Activated T-cell treated with anti-CD3 and anti-CD28 coated beads for 1 hour (primary cell): ENCODE measurements around the gene TFDP1.

ENCODE experiments used
- DNase-seq: peaks from one replicate; pipeline ENCODE4 v3.0.0-alpha.2; 2020; ENCODE audit warnings: low read depth

Gene TFDP1

GRCh38 chr13:113584205-113584869, at the start of gene TFDP1:
Gene TFDP1 (plus strand): TSS chr13:113584753. CDS start chr13:113585838, 1,085 bp downstream.
- peak; percentile 33 for DNase-seq

GRCh38 chr13:113535381-113535781, 49.2 kb upstream of the TFDP1 start:
- no peak for DNase-seq

DNA sequence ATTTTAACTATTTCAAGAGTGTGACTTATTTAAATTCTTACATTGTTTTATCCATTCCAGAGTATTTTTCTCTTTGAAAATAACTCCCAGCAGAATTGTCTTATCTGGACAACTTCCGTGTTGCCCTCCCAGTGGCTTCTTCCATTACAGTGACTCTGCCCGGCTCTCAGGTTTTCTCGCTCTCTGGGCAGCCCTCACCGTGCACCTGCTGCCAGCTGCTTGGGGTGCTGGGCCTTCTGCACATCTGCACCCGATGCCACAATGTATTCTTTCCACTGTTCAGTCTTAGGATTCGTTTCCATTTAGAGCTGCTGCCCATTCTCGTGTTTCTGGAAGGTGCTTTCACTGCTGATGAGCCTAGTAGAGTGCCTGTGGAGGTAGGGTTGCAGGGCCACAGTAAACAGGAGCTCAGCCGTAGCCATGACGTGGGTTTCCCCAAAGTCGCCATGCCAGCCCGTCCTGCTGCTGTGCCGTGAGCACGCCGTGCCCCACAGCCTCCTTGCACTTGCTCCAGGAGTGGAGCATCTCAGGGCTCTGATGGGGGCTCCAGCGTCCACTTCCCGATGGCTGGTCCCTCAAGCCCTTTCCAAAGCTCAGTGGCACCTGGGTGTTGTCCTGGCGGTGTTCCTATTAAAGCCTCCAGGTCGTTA, 48.0 kb upstream of the TFDP1 start:
- no peak for DNase-seq

- DNase-seq = no peak
Measured at GRCh38 chr13:113537205-113537604, 47.3 kb upstream of the TFDP1 start.

- DNase-seq = no peak
Measured at GRCh38 chr13:113537909-113538688, 46.5 kb upstream of the TFDP1 start.

GRCh38 chr13:113538689-113539058, 45.9 kb upstream of the TFDP1 start:
- no peak for DNase-seq

- DNase-seq = no peak
Measured at GRCh38 chr13:113539176-113539575, 45.4 kb upstream of the TFDP1 start.

GRCh38 chr13:113539822-113540221, 44.7 kb upstream of the TFDP1 start:
- DNase-seq = no peak

GRCh38 chr13:113540523-113540922, 44.0 kb upstream of the TFDP1 start:
- no peak for DNase-seq

DNA sequence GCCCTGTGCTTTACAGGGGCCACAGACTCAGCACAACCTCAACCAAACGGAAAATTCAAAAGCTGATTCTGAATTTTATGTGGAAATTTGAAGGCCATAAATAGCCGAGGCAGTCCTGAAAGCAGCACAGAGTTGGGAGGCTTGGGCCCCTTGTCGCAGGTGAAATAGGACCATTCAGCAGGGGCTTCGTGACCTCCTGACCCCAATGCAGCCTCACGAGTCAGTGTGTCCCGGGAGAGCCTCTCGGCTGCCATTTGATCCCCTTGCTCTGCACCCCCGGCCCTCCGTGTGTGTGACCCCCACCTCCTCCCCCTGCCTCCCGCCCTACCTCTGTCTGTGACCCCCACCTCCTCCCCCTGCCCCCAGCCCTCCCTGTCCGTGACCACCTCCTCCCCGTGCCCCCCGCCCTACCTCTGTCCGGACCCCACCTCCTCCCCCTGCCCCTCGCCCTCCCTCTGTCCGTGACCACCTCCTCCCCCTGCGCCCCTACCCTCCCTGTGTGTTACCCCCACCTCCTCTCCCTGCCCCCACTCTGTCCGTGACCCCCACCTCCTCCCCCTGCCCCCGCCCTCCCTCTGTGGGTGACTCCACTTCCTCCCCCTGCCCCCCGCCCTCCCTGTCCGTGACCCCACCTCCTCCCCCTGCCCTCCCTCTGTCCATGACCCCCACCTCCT, 41.7 kb upstream of the TFDP1 start:
- no peak for DNase-seq

DNA sequence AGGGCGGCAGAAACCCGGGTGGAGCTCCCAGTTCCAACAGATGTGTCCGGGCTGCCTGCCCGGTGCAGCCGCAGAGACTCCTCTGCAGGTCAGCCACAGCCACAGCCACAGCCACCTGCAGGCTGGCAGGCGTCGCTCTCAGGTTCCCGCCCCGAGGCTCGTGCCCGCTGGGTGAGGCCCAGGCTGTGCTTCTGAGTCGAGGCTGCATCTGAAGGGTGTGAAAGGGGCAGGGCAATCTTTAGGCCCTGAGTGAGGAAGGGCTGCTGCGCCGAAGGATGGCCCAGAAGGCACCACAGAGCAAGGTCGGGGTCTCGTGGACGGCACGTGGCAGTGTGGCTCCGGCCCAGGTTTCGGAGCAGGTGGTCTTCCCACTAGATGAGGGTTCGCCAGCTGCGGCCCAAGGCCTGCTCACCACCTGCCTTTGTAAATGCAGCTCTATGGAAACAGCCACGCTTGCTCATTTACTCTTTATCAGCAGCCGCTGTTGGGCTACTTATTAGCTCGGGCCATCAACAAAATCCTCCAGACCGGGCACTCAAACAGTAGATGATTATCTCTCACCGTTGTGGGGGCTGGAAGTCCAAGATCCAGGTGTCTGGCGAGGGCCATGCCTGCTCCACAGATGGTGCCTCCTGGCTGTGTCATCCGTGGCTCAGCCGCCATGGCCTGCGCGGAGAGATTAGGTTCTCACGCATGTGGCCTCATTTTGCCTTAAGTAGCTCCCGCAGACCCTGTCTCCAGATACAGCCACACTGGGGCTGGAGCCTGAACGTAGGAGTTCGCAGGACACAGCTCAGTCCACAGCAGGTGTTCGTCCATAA, 40.3 kb upstream of the TFDP1 start:
- DNase-seq = no peak

- DNase-seq = no peak
Measured at GRCh38 chr13:113544896-113545295, 39.7 kb upstream of the TFDP1 start.

DNA sequence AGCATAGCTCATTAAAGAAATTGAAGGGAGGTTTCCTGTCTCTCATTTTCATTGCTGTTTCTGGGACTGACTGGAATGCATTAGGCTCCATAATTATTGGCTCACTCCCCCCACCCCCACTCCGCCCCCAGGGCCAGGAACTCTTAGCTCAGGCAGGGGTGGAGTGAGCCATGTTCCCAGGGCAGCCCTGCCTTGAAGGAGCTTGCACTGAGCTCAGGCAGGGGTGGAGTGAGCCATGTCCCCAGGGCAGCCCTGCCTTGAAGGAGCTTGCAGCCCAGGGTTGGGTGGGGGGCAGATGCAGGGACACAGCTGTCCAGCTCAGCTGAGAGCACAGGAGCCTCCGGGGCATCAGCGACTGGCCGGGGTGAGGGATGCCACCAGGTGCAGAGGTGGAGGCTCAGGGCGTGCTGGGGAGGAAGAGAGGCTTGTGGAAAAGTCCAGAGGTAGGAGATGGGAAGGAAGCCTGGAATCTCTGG, 39.1 kb upstream of the TFDP1 start:
- no peak for DNase-seq

DNA sequence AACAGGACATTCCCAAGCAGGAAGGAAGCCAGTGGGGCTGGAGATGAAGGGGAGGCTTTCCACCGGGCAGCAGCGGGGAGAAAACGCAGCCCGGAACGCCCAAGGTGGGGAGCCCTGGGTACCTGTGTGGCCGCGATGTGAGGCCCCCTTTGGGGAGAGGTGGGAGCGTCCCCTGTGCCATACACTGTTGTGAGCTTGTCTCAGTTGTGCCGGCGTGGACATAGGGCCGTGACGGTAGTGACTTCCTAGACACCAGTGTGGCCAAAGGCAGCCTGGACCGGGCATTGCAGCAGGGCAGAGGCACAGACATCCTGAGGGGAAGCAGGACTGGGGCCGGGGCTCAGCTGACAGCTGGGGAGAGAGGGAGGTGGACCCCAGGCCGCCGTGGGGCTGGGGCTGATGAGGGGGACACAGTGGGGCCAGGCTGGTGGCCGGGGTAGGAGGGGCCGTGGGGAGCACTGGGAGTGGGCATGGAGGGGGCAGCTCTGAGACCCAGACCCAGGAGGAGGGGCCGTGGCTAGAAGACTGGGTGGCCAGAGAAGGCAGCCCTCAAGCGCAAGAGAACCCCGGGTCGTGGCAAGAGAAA, 38.5 kb upstream of the TFDP1 start:
- DNase-seq = no peak

GRCh38 chr13:113546571-113547237, 37.8 kb upstream of the TFDP1 start:
- DNase-seq = no peak

- DNase-seq = no peak
Measured at GRCh38 chr13:113547238-113547971, 37.1 kb upstream of the TFDP1 start.

DNA sequence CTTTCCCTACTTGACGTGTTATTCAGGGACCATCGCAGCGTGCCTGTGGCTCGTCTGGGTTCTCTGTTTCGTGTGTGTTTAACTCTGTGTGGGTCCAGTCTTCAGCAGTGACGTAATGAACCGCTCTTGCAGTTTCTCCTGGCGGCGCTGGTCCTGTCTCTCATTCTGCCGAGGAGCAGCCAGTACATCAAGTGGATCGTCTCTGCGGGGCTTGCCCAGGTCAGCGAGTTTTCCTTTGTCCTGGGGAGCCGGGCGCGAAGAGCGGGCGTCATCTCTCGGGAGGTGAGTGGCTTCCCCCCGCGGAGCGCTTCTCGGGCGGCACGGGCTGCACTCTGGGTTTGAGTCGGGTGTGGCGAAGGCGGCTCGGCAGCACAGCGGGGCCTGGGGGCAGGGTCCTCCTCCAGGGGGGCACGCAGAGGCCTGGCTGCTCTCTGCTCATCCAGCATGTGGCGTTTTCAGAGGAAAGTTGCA, 36.3 kb upstream of the TFDP1 start:
- DNase-seq = no peak

DNA sequence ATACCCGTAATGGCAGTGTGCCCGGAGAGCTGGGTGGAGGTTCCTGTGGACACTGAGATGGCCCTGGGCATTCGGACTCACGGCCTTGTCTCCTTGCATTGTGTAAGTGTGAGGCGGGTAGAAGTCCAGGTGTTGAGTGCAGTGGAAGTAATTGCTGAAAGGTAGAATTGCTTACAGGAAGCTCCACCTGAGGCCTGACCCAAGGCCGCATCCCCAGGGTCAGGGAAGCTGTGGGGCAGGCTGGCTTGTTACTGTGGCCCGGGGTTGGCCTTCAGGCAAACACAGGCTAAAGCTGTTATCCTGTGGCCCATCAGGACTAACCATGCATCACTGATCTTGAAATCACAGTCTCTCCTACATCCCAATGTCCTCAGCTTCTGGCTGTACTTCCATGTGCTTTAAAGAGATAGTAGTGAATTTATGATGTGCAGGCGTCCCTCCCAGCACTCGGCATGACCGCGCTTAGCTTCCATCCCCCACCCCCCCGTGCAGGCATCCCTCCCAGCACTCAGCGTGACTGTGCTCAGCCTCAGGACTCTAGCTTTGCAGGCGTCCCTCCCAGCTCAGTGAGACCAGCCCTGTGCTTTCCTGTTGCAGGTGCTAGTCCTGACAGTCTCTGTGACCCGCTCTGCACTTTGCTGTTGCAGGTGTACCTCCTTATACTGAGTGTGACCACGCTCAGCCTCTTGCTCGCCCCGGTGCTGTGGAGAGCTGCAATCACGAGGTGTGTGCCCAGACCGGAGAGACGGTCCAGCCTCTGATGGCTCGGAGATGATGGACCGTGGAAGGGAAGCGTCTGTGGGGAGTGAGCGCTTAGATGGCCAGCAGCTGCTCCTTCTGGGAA, 35.6 kb upstream of the TFDP1 start:
- no peak for DNase-seq

DNA sequence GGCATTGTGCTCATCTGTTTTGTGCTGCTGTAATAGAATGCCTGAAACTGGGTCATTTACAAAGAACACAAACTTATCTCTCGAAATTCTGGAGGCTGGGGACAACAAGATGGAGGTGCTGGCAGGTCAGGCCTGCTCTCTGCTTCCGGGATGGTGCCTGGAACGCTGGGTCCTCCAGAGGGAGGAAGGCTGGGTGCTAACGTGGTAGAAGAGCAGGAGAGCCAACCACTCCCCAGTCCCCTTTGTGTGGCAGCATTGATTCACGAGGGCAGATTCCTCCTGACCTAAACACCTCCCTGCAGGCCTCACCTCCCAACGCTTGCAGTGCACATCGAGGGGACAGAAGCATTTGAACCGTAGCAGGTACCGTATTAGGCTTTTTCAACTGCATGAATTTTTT, 34.1 kb upstream of the TFDP1 start:
- no peak for DNase-seq
